HepG2 (cell line): Measurements from ENCODE around the gene TNFSF12. TPM values are rescaled to one million over a fixed set of nuclear protein-coding genes. Genes with fewer than 3 reads are reported as not detected.

Experiments used
- FOXJ3 ChIP-seq: sonication (generic); formaldehyde crosslinking; IDR thresholded peaks from 2 replicates; pipeline ENCODE4 v1.4.0; 2020; ENCODE audit warnings: missing genetic modification reagents, mild to moderate bottlenecking, borderline replicate concordance
- KLF15 ChIP-seq: sonication (generic); formaldehyde crosslinking; IDR thresholded peaks from 2 replicates; pipeline ENCODE4 v1.8.1; 2023; ENCODE audit warnings: borderline replicate concordance, mild to moderate bottlenecking, inconsistent platforms, missing genetic modification reagents, mixed read lengths
- MEF2D ChIP-seq: sonication (generic); formaldehyde crosslinking; IDR thresholded peaks from 2 replicates; pipeline ENCODE4 v1.5.1; 2020; ENCODE audit warnings: mild to moderate bottlenecking, missing genetic modification reagents
- MEIS1 ChIP-seq: sonication (generic); formaldehyde crosslinking; IDR thresholded peaks from 2 replicates; pipeline ENCODE4 v1.9.0; 2021; ENCODE audit warnings: mild to moderate bottlenecking, missing genetic modification reagents, moderate library complexity, borderline replicate concordance
- NCOA1 ChIP-seq: sonication (generic); formaldehyde crosslinking; IDR thresholded peaks from 2 replicates; pipeline ENCODE4 v1.9.0; 2021; ENCODE audit warnings: missing genetic modification reagents
- RXRA ChIP-seq: sonication (generic); formaldehyde crosslinking; IDR thresholded peaks from 2 replicates; pipeline ENCODE4 v1.5.1; 2020; ENCODE audit warnings: missing genetic modification reagents
- ZFP62 ChIP-seq: sonication (generic); formaldehyde crosslinking; IDR thresholded peaks from 2 replicates; pipeline ENCODE4 v1.4.0; 2020; ENCODE audit warnings: missing genetic modification reagents
- ZNF24 ChIP-seq: fragments of 450-650 bp; IDR thresholded peaks from 2 replicates; pipeline ENCODE4 v1.6.1; 2017; ENCODE audit warnings: antibody characterized with exemption, mild to moderate bottlenecking
- ZNF607 ChIP-seq: sonication (generic); formaldehyde crosslinking; IDR thresholded peaks from 2 replicates; pipeline ENCODE4 v1.5.1; 2020; ENCODE audit warnings: missing genetic modification reagents, mild to moderate bottlenecking, borderline replicate concordance
- ZNF75D ChIP-seq: sonication (generic); formaldehyde crosslinking; IDR thresholded peaks from 2 replicates; pipeline ENCODE4 v1.8.1; 2023; ENCODE audit warnings: missing genetic modification reagents, mild to moderate bottlenecking, borderline replicate concordance
- polyA plus RNA-seq, 8 experiments: library from polyadenylated mRNA; depleted of rRNA in 3 of 8; stranded (reverse) in 7 of 8; unstranded in 1 of 8; fragments of >200 nt; fragmentation: Illumina TruSeq in 4 of 8; extraction: Trizol in 4 of 8; gene quantifications; 2 replicates each; pipeline versions ENCODE4 v1.2.1 to v1.2.3, GENCODE V29; 2011 to 2016; ENCODE audit warnings: low read depth in 4 of 8, missing spikeins in 1 of 8, mixed read lengths in 1 of 8; ENCODE audit not compliant: insufficient read depth in 1 of 8
- total RNA-seq, 5 experiments: library from RNA; depleted of rRNA; stranded (reverse); fragments of >200 nt; fragmentation: Illumina TruSeq; extraction: Trizol; gene quantifications; 2 replicates each; pipeline ENCODE4 v1.2.3, GENCODE V29; 2016; ENCODE audit warnings: low read depth in 1 of 5
- TF ChIP-seq, protein P1 (sequence below): IDR thresholded peaks from 2 replicates; pipeline ENCODE4 v1.6.1; 2016; ENCODE audit warnings: mild to moderate bottlenecking, missing biosample characterization, missing genetic modification reagents
- TF ChIP-seq, protein P2 (sequence below): sonication (generic); formaldehyde crosslinking; IDR thresholded peaks from 2 replicates; pipeline ENCODE4 v1.4.0; 2020; ENCODE audit warnings: missing genetic modification reagents, borderline replicate concordance
- TF ChIP-seq, protein P3 (sequence below): sonication (generic); formaldehyde crosslinking; IDR thresholded peaks from 2 replicates; pipeline ENCODE4 v1.8.0; 2022; ENCODE audit warnings: missing genetic modification reagents, mild to moderate bottlenecking, inconsistent platforms, borderline replicate concordance
- TF ChIP-seq, protein P4 (sequence below): sonication (generic); formaldehyde crosslinking; IDR thresholded peaks from 2 replicates; pipeline ENCODE4 v1.4.0; 2020; ENCODE audit warnings: missing genetic modification reagents
- TF ChIP-seq, protein P5 (sequence below): sonication (generic); formaldehyde crosslinking; IDR thresholded peaks from 2 replicates; pipeline ENCODE4 v1.4.0; 2020; ENCODE audit warnings: low read depth, mild to moderate bottlenecking, missing genetic modification reagents

TNFSF12 gene
- total and polyA plus RNA-seq, 2 of the 13 experiments (the other 11 are each of a cell fraction or from before 2014, with no cell fraction given), result 0.93 to 7.2 TPM

GRCh38 chr17:7573324-7574080 lies 24.6 kb downstream of the TNFSF12 start (continued):
- no peak for TF ChIP-seq NCOA1 (CRISPR knock-in tag)
- TF ChIP-seq ZNF607 (CRISPR knock-in tag), result peak; percentile 70; the same call in 1 of the 2 replicates
- no peak for TF ChIP-seq KLF15
- TF ChIP-seq MEF2D (CRISPR knock-in tag), result no peak
- TF ChIP-seq, protein P1, sequence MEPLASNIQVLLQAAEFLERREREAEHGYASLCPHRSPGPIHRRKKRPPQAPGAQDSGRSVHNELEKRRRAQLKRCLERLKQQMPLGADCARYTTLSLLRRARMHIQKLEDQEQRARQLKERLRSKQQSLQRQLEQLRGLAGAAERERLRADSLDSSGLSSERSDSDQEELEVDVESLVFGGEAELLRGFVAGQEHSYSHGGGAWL, result peak; percentile 89
- TF ChIP-seq ZFP62 (CRISPR knock-in tag), result no peak
- TF ChIP-seq, protein P2, sequence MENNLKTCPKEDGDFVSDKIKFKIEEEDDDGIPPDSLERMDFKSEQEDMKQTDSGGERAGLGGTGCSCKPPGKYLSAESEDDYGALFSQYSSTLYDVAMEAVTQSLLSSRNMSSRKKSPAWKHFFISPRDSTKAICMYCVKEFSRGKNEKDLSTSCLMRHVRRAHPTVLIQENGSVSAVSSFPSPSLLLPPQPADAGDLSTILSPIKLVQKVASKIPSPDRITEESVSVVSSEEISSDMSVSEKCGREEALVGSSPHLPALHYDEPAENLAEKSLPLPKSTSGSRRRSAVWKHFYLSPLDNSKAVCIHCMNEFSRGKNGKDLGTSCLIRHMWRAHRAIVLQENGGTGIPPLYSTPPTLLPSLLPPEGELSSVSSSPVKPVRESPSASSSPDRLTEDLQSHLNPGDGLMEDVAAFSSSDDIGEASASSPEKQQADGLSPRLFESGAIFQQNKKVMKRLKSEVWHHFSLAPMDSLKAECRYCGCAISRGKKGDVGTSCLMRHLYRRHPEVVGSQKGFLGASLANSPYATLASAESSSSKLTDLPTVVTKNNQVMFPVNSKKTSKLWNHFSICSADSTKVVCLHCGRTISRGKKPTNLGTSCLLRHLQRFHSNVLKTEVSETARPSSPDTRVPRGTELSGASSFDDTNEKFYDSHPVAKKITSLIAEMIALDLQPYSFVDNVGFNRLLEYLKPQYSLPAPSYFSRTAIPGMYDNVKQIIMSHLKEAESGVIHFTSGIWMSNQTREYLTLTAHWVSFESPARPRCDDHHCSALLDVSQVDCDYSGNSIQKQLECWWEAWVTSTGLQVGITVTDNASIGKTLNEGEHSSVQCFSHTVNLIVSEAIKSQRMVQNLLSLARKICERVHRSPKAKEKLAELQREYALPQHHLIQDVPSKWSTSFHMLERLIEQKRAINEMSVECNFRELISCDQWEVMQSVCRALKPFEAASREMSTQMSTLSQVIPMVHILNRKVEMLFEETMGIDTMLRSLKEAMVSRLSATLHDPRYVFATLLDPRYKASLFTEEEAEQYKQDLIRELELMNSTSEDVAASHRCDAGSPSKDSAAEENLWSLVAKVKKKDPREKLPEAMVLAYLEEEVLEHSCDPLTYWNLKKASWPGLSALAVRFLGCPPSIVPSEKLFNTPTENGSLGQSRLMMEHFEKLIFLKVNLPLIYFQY, result peak; percentile 40; the same call in 1 of the 2 replicates
- TF ChIP-seq FOXJ3 (CRISPR knock-in tag), result no peak
- TF ChIP-seq, protein P3, sequence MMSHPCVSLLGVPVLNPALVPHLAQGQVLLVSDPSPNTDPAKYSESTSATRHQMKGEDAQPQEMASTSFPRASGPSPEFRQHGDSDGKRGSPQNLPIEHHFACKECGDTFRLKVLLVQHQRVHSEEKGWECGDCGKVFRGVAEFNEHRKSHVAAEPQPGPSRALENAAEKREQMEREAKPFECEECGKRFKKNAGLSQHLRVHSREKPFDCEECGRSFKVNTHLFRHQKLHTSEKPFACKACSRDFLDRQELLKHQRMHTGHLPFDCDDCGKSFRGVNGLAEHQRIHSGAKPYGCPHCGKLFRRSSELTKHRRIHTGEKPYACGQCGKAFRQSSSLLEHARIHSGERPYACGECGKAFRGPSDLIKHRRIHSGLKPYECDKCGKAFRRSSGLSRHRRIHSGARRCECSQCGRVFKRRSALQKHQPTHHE (CRISPR knock-in tag), result peak; percentile 79
- TF ChIP-seq, protein P4, sequence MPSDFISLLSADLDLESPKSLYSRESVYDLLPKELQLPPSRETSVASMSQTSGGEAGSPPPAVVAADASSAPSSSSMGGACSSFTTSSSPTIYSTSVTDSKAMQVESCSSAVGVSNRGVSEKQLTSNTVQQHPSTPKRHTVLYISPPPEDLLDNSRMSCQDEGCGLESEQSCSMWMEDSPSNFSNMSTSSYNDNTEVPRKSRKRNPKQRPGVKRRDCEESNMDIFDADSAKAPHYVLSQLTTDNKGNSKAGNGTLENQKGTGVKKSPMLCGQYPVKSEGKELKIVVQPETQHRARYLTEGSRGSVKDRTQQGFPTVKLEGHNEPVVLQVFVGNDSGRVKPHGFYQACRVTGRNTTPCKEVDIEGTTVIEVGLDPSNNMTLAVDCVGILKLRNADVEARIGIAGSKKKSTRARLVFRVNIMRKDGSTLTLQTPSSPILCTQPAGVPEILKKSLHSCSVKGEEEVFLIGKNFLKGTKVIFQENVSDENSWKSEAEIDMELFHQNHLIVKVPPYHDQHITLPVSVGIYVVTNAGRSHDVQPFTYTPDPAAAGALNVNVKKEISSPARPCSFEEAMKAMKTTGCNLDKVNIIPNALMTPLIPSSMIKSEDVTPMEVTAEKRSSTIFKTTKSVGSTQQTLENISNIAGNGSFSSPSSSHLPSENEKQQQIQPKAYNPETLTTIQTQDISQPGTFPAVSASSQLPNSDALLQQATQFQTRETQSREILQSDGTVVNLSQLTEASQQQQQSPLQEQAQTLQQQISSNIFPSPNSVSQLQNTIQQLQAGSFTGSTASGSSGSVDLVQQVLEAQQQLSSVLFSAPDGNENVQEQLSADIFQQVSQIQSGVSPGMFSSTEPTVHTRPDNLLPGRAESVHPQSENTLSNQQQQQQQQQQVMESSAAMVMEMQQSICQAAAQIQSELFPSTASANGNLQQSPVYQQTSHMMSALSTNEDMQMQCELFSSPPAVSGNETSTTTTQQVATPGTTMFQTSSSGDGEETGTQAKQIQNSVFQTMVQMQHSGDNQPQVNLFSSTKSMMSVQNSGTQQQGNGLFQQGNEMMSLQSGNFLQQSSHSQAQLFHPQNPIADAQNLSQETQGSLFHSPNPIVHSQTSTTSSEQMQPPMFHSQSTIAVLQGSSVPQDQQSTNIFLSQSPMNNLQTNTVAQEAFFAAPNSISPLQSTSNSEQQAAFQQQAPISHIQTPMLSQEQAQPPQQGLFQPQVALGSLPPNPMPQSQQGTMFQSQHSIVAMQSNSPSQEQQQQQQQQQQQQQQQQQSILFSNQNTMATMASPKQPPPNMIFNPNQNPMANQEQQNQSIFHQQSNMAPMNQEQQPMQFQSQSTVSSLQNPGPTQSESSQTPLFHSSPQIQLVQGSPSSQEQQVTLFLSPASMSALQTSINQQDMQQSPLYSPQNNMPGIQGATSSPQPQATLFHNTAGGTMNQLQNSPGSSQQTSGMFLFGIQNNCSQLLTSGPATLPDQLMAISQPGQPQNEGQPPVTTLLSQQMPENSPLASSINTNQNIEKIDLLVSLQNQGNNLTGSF (CRISPR knock-in tag), result no peak
- TF ChIP-seq ZNF75D (CRISPR knock-in tag), result no peak
- TF ChIP-seq ZNF24, result no peak
- TF ChIP-seq, protein P5, sequence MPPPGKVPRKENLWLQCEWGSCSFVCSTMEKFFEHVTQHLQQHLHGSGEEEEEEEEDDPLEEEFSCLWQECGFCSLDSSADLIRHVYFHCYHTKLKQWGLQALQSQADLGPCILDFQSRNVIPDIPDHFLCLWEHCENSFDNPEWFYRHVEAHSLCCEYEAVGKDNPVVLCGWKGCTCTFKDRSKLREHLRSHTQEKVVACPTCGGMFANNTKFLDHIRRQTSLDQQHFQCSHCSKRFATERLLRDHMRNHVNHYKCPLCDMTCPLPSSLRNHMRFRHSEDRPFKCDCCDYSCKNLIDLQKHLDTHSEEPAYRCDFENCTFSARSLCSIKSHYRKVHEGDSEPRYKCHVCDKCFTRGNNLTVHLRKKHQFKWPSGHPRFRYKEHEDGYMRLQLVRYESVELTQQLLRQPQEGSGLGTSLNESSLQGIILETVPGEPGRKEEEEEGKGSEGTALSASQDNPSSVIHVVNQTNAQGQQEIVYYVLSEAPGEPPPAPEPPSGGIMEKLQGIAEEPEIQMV (CRISPR knock-in tag), result no peak
- TF ChIP-seq MEIS1 (CRISPR knock-in tag), result no peak
- peak; percentile 67 for TF ChIP-seq RXRA (CRISPR knock-in tag)
